OCI-LY1 (cell line): ENCODE measurements around the gene ATP2B2.

Experiments used
- H2AFZ ChIP-seq: fragments of 200-600 bp; sonication (generic), shearing (Covaris generic); 2 replicates; pipeline ENCODE4 v1.6.0; 2014; ENCODE audit warnings: antibody characterized with exemption, mild to moderate bottlenecking, low read length
- H3F3A ChIP-seq: fragments of 200-600 bp; sonication (generic), shearing (Covaris generic); 2 replicates; pipeline ENCODE4 v1.6.0; 2014; ENCODE audit warnings: mild to moderate bottlenecking, antibody characterized with exemption, low read length, moderate library complexity; ENCODE audit not compliant: insufficient read depth
- H3K27ac ChIP-seq: fragments of 200-600 bp; sonication (generic); 2 replicates; pipeline ENCODE4 v1.5.1; 2014; ENCODE audit warnings: low read length, mixed run types, mild to moderate bottlenecking, low read depth; ENCODE audit not compliant: poor library complexity, severe bottlenecking
- H3K27me3 ChIP-seq: fragments of 200-600 bp; sonication (generic); 2 replicates; pipeline ENCODE4 v1.6.0; 2014; ENCODE audit warnings: antibody characterized with exemption, mild to moderate bottlenecking, low read length, moderate library complexity; ENCODE audit not compliant: insufficient read depth
- H3K36me3 ChIP-seq: fragments of 200-600 bp; sonication (generic); 2 replicates; pipeline ENCODE4 v1.6.1; 2014; ENCODE audit warnings: mild to moderate bottlenecking, antibody characterized with exemption, low read length, moderate library complexity, mixed read lengths; ENCODE audit not compliant: insufficient read depth
- H3K4me1 ChIP-seq: fragments of 200-600 bp; sonication (generic); 2 replicates; pipeline ENCODE4 v1.5.1; 2014; ENCODE audit warnings: mild to moderate bottlenecking, low read length, moderate library complexity; ENCODE audit not compliant: insufficient read depth, severe bottlenecking
- H3K4me2 ChIP-seq: fragments of 200-600 bp; sonication (generic), shearing (Covaris generic); 2 replicates; pipeline ENCODE4 v1.6.1; 2014; ENCODE audit warnings: low read length
- H3K4me3 ChIP-seq: fragments of 200-600 bp; sonication (generic); 2 replicates; pipeline ENCODE4 v1.5.1; 2014; ENCODE audit warnings: low read length, low read depth, mild to moderate bottlenecking, mixed read lengths; ENCODE audit not compliant: poor library complexity, severe bottlenecking
- H3K79me2 ChIP-seq: fragments of 200-600 bp; shearing (Covaris generic); 2 replicates; pipeline ENCODE4 v1.6.1; 2016; ENCODE audit warnings: mixed run types, low read length, mixed read lengths; ENCODE audit not compliant: insufficient read depth
- H3K9ac ChIP-seq: fragments of 200-600 bp; sonication (generic), shearing (Covaris generic); 2 replicates; pipeline ENCODE4 v1.6.1; 2014; ENCODE audit warnings: mild to moderate bottlenecking, low read length, mixed read lengths
- H3K9me2 ChIP-seq: fragments of 200-600 bp; sonication (generic), shearing (Covaris generic); 2 replicates; pipeline ENCODE4 v1.6.1; 2014; ENCODE audit warnings: low read depth, mild to moderate bottlenecking, low read length, mixed read lengths
- H3K9me3 ChIP-seq: fragments of 200-600 bp; shearing (Covaris generic); 2 replicates; pipeline ENCODE4 v1.6.1; 2014; ENCODE audit warnings: low read length, mixed read lengths
- H4K20me1 ChIP-seq: fragments of 200-600 bp; sonication (generic), shearing (Covaris generic); 2 replicates; pipeline ENCODE4 v1.6.0; 2016; ENCODE audit warnings: mild to moderate bottlenecking, low read length; ENCODE audit not compliant: insufficient read depth
- CTCF ChIP-seq: fragments of 200-600 bp; sonication (generic), shearing (Covaris generic); IDR thresholded peaks from 2 replicates; pipeline ENCODE4 v1.5.1; 2017; ENCODE audit warnings: mild to moderate bottlenecking, antibody characterized with exemption, low read length, moderate library complexity, mixed read lengths
- EZH2 ChIP-seq: fragments of 200-600 bp; sonication (generic), shearing (Covaris generic); IDR thresholded peaks from 2 replicates; pipeline ENCODE4 v1.8.0; 2017; ENCODE audit warnings: borderline replicate concordance, mixed run types, mild to moderate bottlenecking, antibody characterized with exemption, low read length, moderate library complexity, mixed read lengths

Gene ATP2B2

GRCh38 chr3:10386121-10386520 is 119.3 kb downstream of the ATP2B2 start:
- Histone ChIP-seq H3K27ac (no peak overlapping the region), H3K9me3 (no peaks in the 10 kb centered on the region), H3F3A (no peaks in the 10 kb centered on the region), H3K4me1 (peaks cover 22% of the 10 kb centered on the region), H3K4me3 (no peak overlapping the region), H3K27me3 (0 out of 2 replicates have a peak, but pooled peaks cover 6% of the 10 kb centered on the region), H3K79me2 (no peaks in the 10 kb centered on the region), H4K20me1 (no peaks in the 10 kb centered on the region), H3K4me2 (no peak overlapping the region), H2AFZ (no peak overlapping the region), H3K9me2 (no peaks in the 10 kb centered on the region), H3K36me3 (no peaks in the 10 kb centered on the region), H3K9ac (no peak overlapping the region)
- TF ChIP-seq CTCF (no peak), EZH2 (no peak)

GRCh38 chr3:10384541-10385360 is 120.6 kb downstream of the ATP2B2 start:
- H4K20me1 ChIP-seq, result no peaks in the 10 kb centered on the region
- H3K36me3 ChIP-seq, result no peaks in the 10 kb centered on the region
- no peak overlapping the region for H3K4me3 ChIP-seq
- no peak overlapping the region for H3K9ac ChIP-seq
- H3K4me2 ChIP-seq, result no peak overlapping the region
- no peaks in the 10 kb centered on the region for H3K9me3 ChIP-seq
- H2AFZ ChIP-seq, result no peak overlapping the region
- no peak overlapping the region for H3K27ac ChIP-seq
- H3K4me1 ChIP-seq, result peaks cover 8% of the 10 kb centered on the region
- H3K79me2 ChIP-seq, result no peaks in the 10 kb centered on the region
- no peaks in the 10 kb centered on the region for H3K9me2 ChIP-seq
- H3F3A ChIP-seq, result no peaks in the 10 kb centered on the region
- TF ChIP-seq CTCF, result no peak
- no peak for TF ChIP-seq EZH2
- H3K27me3 ChIP-seq, result peaks cover 6% of the 10 kb centered on the region; the same call in 1 of the 2 replicates

- no peaks in the 10 kb centered on the region for H3F3A ChIP-seq
- no peaks in the 10 kb centered on the region for H3K4me1 ChIP-seq
- H3K4me2 ChIP-seq, result no peak overlapping the region
- H3K9me3 ChIP-seq, result no peaks in the 10 kb centered on the region
- H2AFZ ChIP-seq, result no peak overlapping the region
- TF ChIP-seq CTCF (no peak), EZH2 (no peak)
- no peaks in the 10 kb centered on the region for H4K20me1 ChIP-seq
- no peak overlapping the region for H3K27ac ChIP-seq
- H3K36me3 ChIP-seq, result no peaks in the 10 kb centered on the region
- H3K4me3 ChIP-seq, result no peak overlapping the region
- no peaks in the 10 kb centered on the region for H3K79me2 ChIP-seq
- no peaks in the 10 kb centered on the region for H3K9me2 ChIP-seq
- H3K27me3 ChIP-seq, result peaks cover 6% of the 10 kb centered on the region; the same call in 1 of the 2 replicates
- H3K9ac ChIP-seq, result no peak overlapping the region
These were observed 121.5 kb downstream of the ATP2B2 start for GRCh38 chr3:10383850-10384248.
